Measurements from ENCODE around the gene CD160.

DNA sequence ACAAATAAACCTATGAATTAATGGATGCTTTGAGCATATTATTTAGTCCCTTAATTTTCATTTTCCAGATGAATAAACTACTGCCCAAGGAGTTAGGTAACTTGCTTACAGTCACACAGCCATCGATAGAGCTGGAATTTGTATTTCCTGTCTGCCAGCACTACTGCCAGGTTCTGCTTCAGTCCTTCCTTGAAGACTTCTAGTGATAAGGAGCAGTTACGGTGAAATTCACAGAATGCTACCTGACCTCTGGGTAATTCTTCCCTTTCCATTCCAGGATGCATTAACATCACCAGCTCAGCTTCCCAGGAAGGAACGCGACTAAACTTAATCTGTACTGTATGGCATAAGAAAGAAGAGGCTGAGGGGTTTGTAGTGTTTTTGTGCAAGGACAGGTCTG, 11.2 kb downstream of the CD160 start:
- TF ChIP-seq, protein P1, sequence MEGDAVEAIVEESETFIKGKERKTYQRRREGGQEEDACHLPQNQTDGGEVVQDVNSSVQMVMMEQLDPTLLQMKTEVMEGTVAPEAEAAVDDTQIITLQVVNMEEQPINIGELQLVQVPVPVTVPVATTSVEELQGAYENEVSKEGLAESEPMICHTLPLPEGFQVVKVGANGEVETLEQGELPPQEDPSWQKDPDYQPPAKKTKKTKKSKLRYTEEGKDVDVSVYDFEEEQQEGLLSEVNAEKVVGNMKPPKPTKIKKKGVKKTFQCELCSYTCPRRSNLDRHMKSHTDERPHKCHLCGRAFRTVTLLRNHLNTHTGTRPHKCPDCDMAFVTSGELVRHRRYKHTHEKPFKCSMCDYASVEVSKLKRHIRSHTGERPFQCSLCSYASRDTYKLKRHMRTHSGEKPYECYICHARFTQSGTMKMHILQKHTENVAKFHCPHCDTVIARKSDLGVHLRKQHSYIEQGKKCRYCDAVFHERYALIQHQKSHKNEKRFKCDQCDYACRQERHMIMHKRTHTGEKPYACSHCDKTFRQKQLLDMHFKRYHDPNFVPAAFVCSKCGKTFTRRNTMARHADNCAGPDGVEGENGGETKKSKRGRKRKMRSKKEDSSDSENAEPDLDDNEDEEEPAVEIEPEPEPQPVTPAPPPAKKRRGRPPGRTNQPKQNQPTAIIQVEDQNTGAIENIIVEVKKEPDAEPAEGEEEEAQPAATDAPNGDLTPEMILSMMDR (IDR thresholded peaks at IDR 0.05 in 8 of 11, conservative IDR thresholded peaks at IDR 0.05 in 3 of 11), result no peak
- TF ChIP-seq POLR2A (IDR thresholded peaks at IDR 0.05) (no peak), POLR2AphosphoS5 (IDR thresholded peaks at IDR 0.05) (no peak)
